OCI-LY3 (cell line): Measurements from ENCODE around the gene IFT88.

ENCODE experiments used
- H2AFZ ChIP-seq: fragments of 200-600, 300-600 bp; shearing (Covaris generic); 2 replicates; pipeline ENCODE4 v1.6.0; 2014; ENCODE audit warnings: antibody characterized with exemption, low read depth, low read length
- H3K27ac ChIP-seq: fragments of 200-600, 300-600 bp; sonication (generic); 2 replicates; pipeline ENCODE4 v1.5.1; 2014; ENCODE audit warnings: mild to moderate bottlenecking, low read length, moderate library complexity, mixed read lengths
- H3K27me3 ChIP-seq: fragments of 200-600, 300-600 bp; sonication (generic); 2 replicates; pipeline ENCODE4 v1.6.1; 2014; ENCODE audit warnings: low read depth, low read length, mixed read lengths
- H3K36me3 ChIP-seq: fragments of 200-600, 300-600 bp; sonication (generic); replicated peaks from 2 replicates; pipeline ENCODE3; 2014; ENCODE audit warnings: low read depth, low read length, mixed read lengths
- H3K4me1 ChIP-seq: fragments of 300-600, 200-600 bp; sonication (generic); 2 replicates; pipeline ENCODE4 v1.6.1; 2014; ENCODE audit warnings: low read length, mixed read lengths
- H3K4me2 ChIP-seq: fragments of 200-600, 300-600 bp; sonication (generic); 2 replicates; pipeline ENCODE4 v1.6.1; 2014; ENCODE audit warnings: low read length, mixed read lengths
- H3K4me3 ChIP-seq: fragments of 300-600, 200-600 bp; sonication (generic); 2 replicates; pipeline ENCODE4 v1.5.1; 2014; ENCODE audit warnings: antibody characterized with exemption, mild to moderate bottlenecking, low read length, moderate library complexity
- H3K79me2 ChIP-seq: fragments of 300-600, 200-600 bp; shearing (Covaris generic); 2 replicates; pipeline ENCODE4 v1.6.1; 2014; ENCODE audit warnings: mild to moderate bottlenecking, low read length, mixed read lengths
- H3K9ac ChIP-seq: fragments of 300-600, 200-600 bp; shearing (Covaris generic); 2 replicates; pipeline ENCODE4 v1.6.0; 2014; ENCODE audit warnings: mild to moderate bottlenecking, low read length, moderate library complexity
- H3K9me3 ChIP-seq: fragments of 200-600, 300-600 bp; shearing (Covaris generic); 2 replicates; pipeline ENCODE4 v1.6.1; 2014; ENCODE audit warnings: low read length, mixed read lengths; ENCODE audit not compliant: insufficient read depth
- H4K20me1 ChIP-seq: fragments of 200-600, 300-600 bp; sonication (generic); 2 replicates; pipeline ENCODE4 v1.6.1; 2016; ENCODE audit warnings: low read length, mixed read lengths; ENCODE audit not compliant: insufficient read depth
- EZH2phosphoT487 ChIP-seq: fragments of 200-600 bp; shearing (Covaris generic); IDR thresholded peaks from 2 replicates; pipeline ENCODE4 v1.6.1; 2018; ENCODE audit warnings: antibody characterized with exemption, mixed run types, low read depth
- TF ChIP-seq, protein P1 (sequence below): fragments of 200-600, 300-600 bp; sonication (generic); IDR thresholded peaks from 2 replicates; pipeline ENCODE4 v1.5.1; 2014; ENCODE audit warnings: antibody characterized with exemption, low read length, low read depth

Gene IFT88

DNA sequence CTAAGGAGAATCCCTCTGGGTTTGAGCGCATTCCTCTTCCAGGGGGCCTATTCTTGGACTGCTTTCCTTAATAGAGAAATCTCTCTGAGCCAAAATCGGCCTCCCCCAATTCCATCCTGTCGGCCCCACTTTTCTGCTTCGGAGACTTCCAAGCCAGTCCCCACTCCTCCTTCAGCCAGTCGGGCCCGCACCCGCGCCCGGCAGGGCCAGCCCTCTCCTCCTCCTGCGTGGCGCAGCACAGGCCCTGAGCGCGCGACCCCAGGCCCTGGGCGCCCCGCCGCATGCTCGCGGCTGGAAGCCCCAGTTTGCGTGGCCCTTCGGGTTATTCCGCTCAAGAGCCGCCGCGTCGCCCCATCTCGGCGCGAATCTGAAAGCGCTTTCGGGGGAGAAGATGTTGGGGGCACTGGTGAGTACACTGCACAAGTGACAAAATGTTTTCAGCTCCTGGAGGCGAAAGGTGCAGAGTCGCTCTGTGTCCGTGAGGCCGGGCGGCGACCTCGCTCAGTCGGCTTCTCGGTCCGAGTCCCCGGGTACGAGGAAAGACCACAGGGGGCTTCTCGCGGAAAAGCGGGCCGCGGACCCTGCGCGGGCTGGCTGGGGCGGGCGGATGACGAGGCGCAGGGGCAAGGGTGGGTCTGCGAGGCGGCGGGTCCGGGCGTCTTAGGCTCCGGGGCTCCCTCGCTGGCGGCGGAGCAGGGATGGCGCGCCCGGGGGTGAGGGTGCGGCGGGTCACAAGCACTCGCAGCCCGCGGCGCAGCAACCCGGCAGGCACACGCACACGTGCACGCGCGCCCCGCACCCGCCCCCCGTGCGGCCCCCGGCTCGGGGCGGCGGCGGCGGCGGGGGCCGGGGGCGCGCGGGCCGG is 136.2 kb downstream of the IFT88 start, which contains the start of gene IL17D:
IL17D (plus strand) TSS at position 785 of the 865 bp plus-strand sequence. CDS start 303 bp downstream, outside the sequence.
- peak within 1 kb of the TSS; percentile 79 for H3K9ac ChIP-seq
- H2AFZ ChIP-seq = peak within 1 kb of the TSS; percentile 89
- no peaks in the 10 kb centered on the region for H3K27me3 ChIP-seq
- H3K4me2 ChIP-seq = peak within 1 kb of the TSS; percentile 81
- H3K27ac ChIP-seq = no peak within 1 kb of the TSS
- H4K20me1 ChIP-seq = no peaks in the 10 kb centered on the region
- H3K4me3 ChIP-seq = peak within 1 kb of the TSS; percentile 92
- no peaks in the 10 kb centered on the region for H3K9me3 ChIP-seq
- no peaks in the 10 kb centered on the region for H3K79me2 ChIP-seq
- peaks cover 13% of the 10 kb centered on the region for H3K4me1 ChIP-seq
- TF ChIP-seq, protein P1, sequence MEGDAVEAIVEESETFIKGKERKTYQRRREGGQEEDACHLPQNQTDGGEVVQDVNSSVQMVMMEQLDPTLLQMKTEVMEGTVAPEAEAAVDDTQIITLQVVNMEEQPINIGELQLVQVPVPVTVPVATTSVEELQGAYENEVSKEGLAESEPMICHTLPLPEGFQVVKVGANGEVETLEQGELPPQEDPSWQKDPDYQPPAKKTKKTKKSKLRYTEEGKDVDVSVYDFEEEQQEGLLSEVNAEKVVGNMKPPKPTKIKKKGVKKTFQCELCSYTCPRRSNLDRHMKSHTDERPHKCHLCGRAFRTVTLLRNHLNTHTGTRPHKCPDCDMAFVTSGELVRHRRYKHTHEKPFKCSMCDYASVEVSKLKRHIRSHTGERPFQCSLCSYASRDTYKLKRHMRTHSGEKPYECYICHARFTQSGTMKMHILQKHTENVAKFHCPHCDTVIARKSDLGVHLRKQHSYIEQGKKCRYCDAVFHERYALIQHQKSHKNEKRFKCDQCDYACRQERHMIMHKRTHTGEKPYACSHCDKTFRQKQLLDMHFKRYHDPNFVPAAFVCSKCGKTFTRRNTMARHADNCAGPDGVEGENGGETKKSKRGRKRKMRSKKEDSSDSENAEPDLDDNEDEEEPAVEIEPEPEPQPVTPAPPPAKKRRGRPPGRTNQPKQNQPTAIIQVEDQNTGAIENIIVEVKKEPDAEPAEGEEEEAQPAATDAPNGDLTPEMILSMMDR = no peak
- TF ChIP-seq EZH2phosphoT487 = no peak
- no peaks in the 10 kb centered on the region for H3K36me3 ChIP-seq

DNA sequence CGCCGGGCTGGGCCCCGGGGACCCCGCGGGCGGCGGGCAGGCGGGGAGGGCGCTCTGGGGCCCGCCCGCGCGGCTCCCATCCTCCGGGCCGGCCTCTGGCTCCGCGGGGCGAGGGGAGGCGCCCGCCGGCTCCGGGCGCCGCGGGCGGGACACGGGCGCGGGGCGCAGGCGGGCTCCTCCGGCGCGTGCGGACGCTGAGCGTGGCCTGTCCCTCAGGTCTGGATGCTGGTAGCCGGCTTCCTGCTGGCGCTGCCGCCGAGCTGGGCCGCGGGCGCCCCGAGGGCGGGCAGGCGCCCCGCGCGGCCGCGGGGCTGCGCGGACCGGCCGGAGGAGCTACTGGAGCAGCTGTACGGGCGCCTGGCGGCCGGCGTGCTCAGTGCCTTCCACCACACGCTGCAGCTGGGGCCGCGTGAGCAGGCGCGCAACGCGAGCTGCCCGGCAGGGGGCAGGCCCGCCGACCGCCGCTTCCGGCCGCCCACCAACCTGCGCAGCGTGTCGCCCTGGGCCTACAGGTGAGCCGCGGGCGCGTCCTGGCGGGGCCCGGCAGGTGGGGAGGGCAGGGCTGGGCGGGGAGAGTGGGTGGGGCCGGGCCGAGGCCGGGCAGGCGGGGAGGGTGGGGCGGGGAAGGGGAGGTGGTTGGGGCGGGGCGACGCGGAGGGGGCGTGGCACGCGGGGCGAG is 137.0 kb downstream of the IFT88 start:
- H3K4me3 ChIP-seq = peak overlapping the region; percentile 81
- no peak overlapping the region for H2AFZ ChIP-seq
- no peak overlapping the region; the same call in 1 of the 2 replicates for H3K9ac ChIP-seq
- TF ChIP-seq, protein P1 = peak; percentile 39
- no peak for TF ChIP-seq EZH2phosphoT487
- H3K4me2 ChIP-seq = peak overlapping the region; percentile 47; the same call in 1 of the 2 replicates
- no peaks in the 10 kb centered on the region for H3K27me3 ChIP-seq
- peaks cover 13% of the 10 kb centered on the region for H3K4me1 ChIP-seq
- no peak overlapping the region for H3K27ac ChIP-seq
- H3K36me3 ChIP-seq = no peaks in the 10 kb centered on the region
- no peaks in the 10 kb centered on the region for H4K20me1 ChIP-seq
- H3K79me2 ChIP-seq = no peaks in the 10 kb centered on the region
- H3K9me3 ChIP-seq = no peaks in the 10 kb centered on the region

DNA sequence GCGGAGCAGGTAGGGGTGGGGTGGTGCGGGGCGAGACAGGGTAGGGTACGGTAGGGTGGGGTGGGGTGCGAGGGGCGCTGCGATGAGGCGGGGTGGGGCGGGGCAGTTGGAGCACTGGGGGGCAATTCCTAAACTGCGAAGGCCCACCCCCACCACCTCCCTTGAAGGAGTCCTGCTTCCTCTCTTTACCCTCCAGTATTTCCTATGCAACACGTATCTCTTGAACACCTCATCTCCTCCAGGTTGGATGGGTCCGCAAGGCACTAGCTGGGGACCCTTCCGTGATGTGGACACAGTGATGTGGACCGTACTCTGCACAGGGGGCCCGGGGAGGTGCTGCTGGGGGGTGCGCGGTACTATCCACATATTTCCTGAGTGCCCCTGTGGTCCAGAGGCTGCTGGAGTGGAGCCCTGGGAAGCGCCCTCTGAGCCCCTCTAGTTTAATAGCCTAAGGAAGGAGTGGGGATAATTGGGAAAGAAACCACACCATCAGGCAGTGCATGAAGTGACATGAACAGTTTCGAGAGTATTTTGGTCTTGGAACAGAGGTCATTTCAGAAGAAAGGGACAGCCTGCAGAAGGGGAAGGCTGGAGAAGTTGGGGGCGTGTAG is 137.6 kb downstream of the IFT88 start:
- H3K36me3 ChIP-seq = no peaks in the 10 kb centered on the region
- H3K9me3 ChIP-seq = no peaks in the 10 kb centered on the region
- H3K79me2 ChIP-seq = no peaks in the 10 kb centered on the region
- H3K27me3 ChIP-seq = no peaks in the 10 kb centered on the region
- peak overlapping the region; percentile 42 for H3K4me2 ChIP-seq
- H4K20me1 ChIP-seq = no peaks in the 10 kb centered on the region
- peak overlapping the region; percentile 54 for H3K4me3 ChIP-seq
- peak overlapping the region; percentile 85; the same call in 1 of the 2 replicates for H2AFZ ChIP-seq
- peaks cover 13% of the 10 kb centered on the region for H3K4me1 ChIP-seq
- H3K9ac ChIP-seq = no peak overlapping the region
- H3K27ac ChIP-seq = no peak overlapping the region
- no peak for TF ChIP-seq EZH2phosphoT487

DNA sequence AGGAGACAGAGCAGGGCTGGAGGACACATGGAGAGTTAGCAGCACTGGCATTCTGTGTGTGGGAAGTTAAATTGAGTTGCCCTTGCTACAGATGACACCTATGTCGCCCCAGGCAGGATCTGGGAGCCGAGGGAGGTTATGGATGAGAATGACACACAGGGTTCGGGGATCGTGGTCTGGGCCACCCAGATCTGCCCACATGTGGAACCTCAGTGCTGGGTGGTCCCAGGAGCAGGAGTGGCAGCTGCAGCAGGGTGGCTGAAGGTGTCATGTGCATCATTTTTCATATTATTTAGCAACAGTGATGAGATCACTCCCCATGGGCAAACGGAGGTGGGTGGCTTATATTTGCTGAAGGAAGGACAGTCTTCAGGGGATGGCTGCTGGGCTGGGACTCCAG is 139.7 kb downstream of the IFT88 start:
- H3K27me3 ChIP-seq = no peaks in the 10 kb centered on the region
- no peak overlapping the region for H2AFZ ChIP-seq
- no peak overlapping the region for H3K27ac ChIP-seq
- H3K4me2 ChIP-seq = no peak overlapping the region
- TF ChIP-seq, protein P1 = no peak
- TF ChIP-seq EZH2phosphoT487 = no peak
- H3K4me1 ChIP-seq = peaks cover 12% of the 10 kb centered on the region
- no peak overlapping the region for H3K4me3 ChIP-seq
- no peaks in the 10 kb centered on the region for H3K79me2 ChIP-seq
- H4K20me1 ChIP-seq = no peaks in the 10 kb centered on the region
- no peaks in the 10 kb centered on the region for H3K36me3 ChIP-seq
- H3K9me3 ChIP-seq = no peaks in the 10 kb centered on the region
- H3K9ac ChIP-seq = no peak overlapping the region
